ENCODE measurements around the gene GTF2H4.

GTF2H4 gene

GRCh38 chr6:30886897-30887255 is 21.1 kb upstream of the GTF2H4 start:
- Mint-ChIP-seq H3K9me3 (no peaks in the 10 kb centered on the region), H3K36me3 (peaks cover 9% of the 10 kb centered on the region), H3K4me3 (no peak overlapping the region), H3K4me1 (peaks cover 30% of the 10 kb centered on the region), H3K27me3 (no peaks in the 10 kb centered on the region), H3K27ac (no peak overlapping the region)
- DNase-seq (ENCODE audit: low spot score in 2 of 2) (no peak), ATAC-seq (ENCODE audit: low read depth) (no peak)

GRCh38 chr6:30887901-30888815 is 19.8 kb upstream of the GTF2H4 start:
- ATAC-seq (ENCODE audit: low read depth) (no peak), DNase-seq (ENCODE audit: low spot score in 2 of 2) (no peak)
- Mint-ChIP-seq H3K9me3 (no peaks in the 10 kb centered on the region), H3K27ac (no peak overlapping the region), H3K36me3 (peaks cover 16% of the 10 kb centered on the region), H3K27me3 (no peaks in the 10 kb centered on the region), H3K4me1 (peaks cover 24% of the 10 kb centered on the region), H3K4me3 (no peak overlapping the region)

- DNase-seq (ENCODE audit: low spot score in 2 of 2) (no peak), ATAC-seq (ENCODE audit: low read depth) (no peak)
- Mint-ChIP-seq H3K9me3 (no peaks in the 10 kb centered on the region), H3K4me1 (peaks cover 19% of the 10 kb centered on the region), H3K27ac (no peak overlapping the region), H3K4me3 (no peak overlapping the region), H3K27me3 (no peaks in the 10 kb centered on the region), H3K36me3 (peaks cover 16% of the 10 kb centered on the region)
Observed at GRCh38 chr6:30888816-30889495, 19.1 kb upstream of the GTF2H4 start.

- no peak overlapping the region for H3K4me3 Mint-ChIP-seq
- no peaks in the 10 kb centered on the region for H3K9me3 Mint-ChIP-seq
- no peak overlapping the region for H3K27ac Mint-ChIP-seq
- ATAC-seq (ENCODE audit: low read depth) (no peak), DNase-seq (ENCODE audit: low spot score in 2 of 2) (no peak)
- H3K36me3 Mint-ChIP-seq: peaks cover 16% of the 10 kb centered on the region
- H3K27me3 Mint-ChIP-seq: no peaks in the 10 kb centered on the region
- peaks cover 19% of the 10 kb centered on the region for H3K4me1 Mint-ChIP-seq
Observed at GRCh38 chr6:30889496-30889885, 18.5 kb upstream of the GTF2H4 start.

- Mint-ChIP-seq H3K27ac (no peak overlapping the region), H3K27me3 (no peaks in the 10 kb centered on the region), H3K4me1 (peaks cover 19% of the 10 kb centered on the region), H3K4me3 (no peak overlapping the region), H3K9me3 (no peaks in the 10 kb centered on the region), H3K36me3 (peaks cover 22% of the 10 kb centered on the region)
- DNase-seq (ENCODE audit: low spot score in 2 of 2): no peak
- ATAC-seq (ENCODE audit: low read depth): no peak
Observed at GRCh38 chr6:30889921-30890645, 17.9 kb upstream of the GTF2H4 start.

GRCh38 chr6:30890646-30891449 is 17.2 kb upstream of the GTF2H4 start:
- Mint-ChIP-seq H3K36me3 (peaks cover 24% of the 10 kb centered on the region), H3K4me3 (no peak overlapping the region), H3K27me3 (no peaks in the 10 kb centered on the region), H3K9me3 (no peaks in the 10 kb centered on the region), H3K27ac (no peak overlapping the region), H3K4me1 (peaks cover 11% of the 10 kb centered on the region)
- ATAC-seq (ENCODE audit: low read depth) (no peak), DNase-seq (ENCODE audit: low spot score in 2 of 2) (no peak)

GRCh38 chr6:30891450-30891723 is 16.6 kb upstream of the GTF2H4 start:
- ATAC-seq (ENCODE audit: low read depth) (no peak), DNase-seq (ENCODE audit: low spot score in 2 of 2) (no peak)
- Mint-ChIP-seq H3K9me3 (no peaks in the 10 kb centered on the region), H3K4me3 (no peak overlapping the region), H3K27ac (no peak overlapping the region), H3K27me3 (no peaks in the 10 kb centered on the region), H3K36me3 (peaks cover 26% of the 10 kb centered on the region), H3K4me1 (peaks cover 7% of the 10 kb centered on the region)

GRCh38 chr6:30891816-30892538 is 16.0 kb upstream of the GTF2H4 start:
- ATAC-seq (ENCODE audit: low read depth): no peak

GRCh38 chr6:30893001-30893591 is 14.9 kb upstream of the GTF2H4 start:
- Mint-ChIP-seq H3K4me3 (no peak overlapping the region), H3K27ac (no peak overlapping the region), H3K27me3 (no peaks in the 10 kb centered on the region), H3K9me3 (no peaks in the 10 kb centered on the region), H3K36me3 (peaks cover 29% of the 10 kb centered on the region), H3K4me1 (peaks cover 2% of the 10 kb centered on the region)
- DNase-seq (ENCODE audit: low spot score in 2 of 2) (no peak), ATAC-seq (ENCODE audit: low read depth) (no peak)

More at GRCh38 chr6:30891816-30892538, 16.0 kb upstream of the GTF2H4 start:
- Mint-ChIP-seq H3K36me3 (peaks cover 28% of the 10 kb centered on the region), H3K27ac (no peak overlapping the region), H3K9me3 (no peaks in the 10 kb centered on the region), H3K4me1 (peaks cover 2% of the 10 kb centered on the region), H3K27me3 (no peaks in the 10 kb centered on the region), H3K4me3 (no peak overlapping the region)
- DNase-seq (ENCODE audit: low spot score in 2 of 2): no peak

GRCh38 chr6:30893666-30894065 is 14.3 kb upstream of the GTF2H4 start:
- Mint-ChIP-seq H3K36me3 (peaks cover 33% of the 10 kb centered on the region), H3K27ac (no peak overlapping the region), H3K4me1 (peaks cover 2% of the 10 kb centered on the region), H3K27me3 (no peaks in the 10 kb centered on the region), H3K4me3 (no peak overlapping the region), H3K9me3 (no peaks in the 10 kb centered on the region)
- no peak for ATAC-seq (ENCODE audit: low read depth)
- DNase-seq (ENCODE audit: low spot score in 2 of 2): no peak

- no peak overlapping the region for H3K27ac Mint-ChIP-seq
- H3K9me3 Mint-ChIP-seq: no peaks in the 10 kb centered on the region
- ATAC-seq (ENCODE audit: low read depth) (no peak), DNase-seq (ENCODE audit: low spot score in 2 of 2) (no peak)
- H3K36me3 Mint-ChIP-seq: peaks cover 35% of the 10 kb centered on the region
- no peaks in the 10 kb centered on the region for H3K27me3 Mint-ChIP-seq
- peaks cover 2% of the 10 kb centered on the region for H3K4me1 Mint-ChIP-seq
- H3K4me3 Mint-ChIP-seq: no peak overlapping the region
Observed at GRCh38 chr6:30894381-30894780, 13.6 kb upstream of the GTF2H4 start.

- Mint-ChIP-seq H3K27ac (no peak overlapping the region), H3K27me3 (no peaks in the 10 kb centered on the region), H3K4me1 (peaks cover 2% of the 10 kb centered on the region), H3K4me3 (no peak overlapping the region), H3K9me3 (no peaks in the 10 kb centered on the region), H3K36me3 (peaks cover 35% of the 10 kb centered on the region)
- DNase-seq (ENCODE audit: low spot score in 2 of 2) (no peak), ATAC-seq (ENCODE audit: low read depth) (no peak)
Observed at GRCh38 chr6:30894935-30895334, 13.1 kb upstream of the GTF2H4 start.

- Mint-ChIP-seq H3K27ac (no peak overlapping the region), H3K27me3 (no peaks in the 10 kb centered on the region), H3K4me3 (no peak overlapping the region), H3K9me3 (no peaks in the 10 kb centered on the region), H3K4me1 (peaks cover 2% of the 10 kb centered on the region), H3K36me3 (peaks cover 35% of the 10 kb centered on the region)
- ATAC-seq (ENCODE audit: low read depth) (no peak), DNase-seq (ENCODE audit: low spot score in 2 of 2) (no peak)
Observed at GRCh38 chr6:30895343-30895742, 12.7 kb upstream of the GTF2H4 start.
